HG02840 (cell line): ENCODE results near the gene LYSMD3.

Source experiments
- ATAC-seq: cut with Tn5 transposase; IDR thresholded peaks from one replicate; pipeline ENCODE4 v1.9.1; 2021; ENCODE audit warnings: mild to moderate bottlenecking, moderate library complexity, moderate number of reproducible peaks; ENCODE audit not compliant: unreplicated experiment, low FRiP score

The LYSMD3 gene

DNA sequence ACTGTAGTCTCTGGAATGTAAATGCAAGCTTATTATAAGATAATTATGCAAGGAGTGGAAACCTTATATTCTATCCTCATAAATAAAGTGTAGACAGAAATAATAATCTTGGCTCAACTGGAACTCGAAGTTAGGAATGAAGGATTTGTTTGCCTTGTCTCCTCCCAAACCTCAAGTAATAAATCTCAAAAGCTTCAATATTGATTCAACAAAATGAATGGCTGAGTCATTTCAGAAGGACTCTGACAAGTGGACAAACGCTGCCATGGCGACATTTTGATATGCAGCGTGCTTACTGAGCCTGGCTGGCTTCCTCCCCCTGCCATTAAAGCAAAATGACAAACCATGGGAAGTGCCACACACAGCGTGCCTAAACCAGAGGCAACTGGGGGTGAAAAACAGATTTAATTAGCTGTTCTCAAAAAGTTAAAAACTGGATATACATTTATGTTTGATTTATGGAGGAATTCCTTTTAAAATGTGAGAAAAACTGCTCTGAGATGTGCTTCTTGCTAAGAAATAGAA is 18.7 kb upstream of the LYSMD3 start:
- ATAC-seq = no peak

DNA sequence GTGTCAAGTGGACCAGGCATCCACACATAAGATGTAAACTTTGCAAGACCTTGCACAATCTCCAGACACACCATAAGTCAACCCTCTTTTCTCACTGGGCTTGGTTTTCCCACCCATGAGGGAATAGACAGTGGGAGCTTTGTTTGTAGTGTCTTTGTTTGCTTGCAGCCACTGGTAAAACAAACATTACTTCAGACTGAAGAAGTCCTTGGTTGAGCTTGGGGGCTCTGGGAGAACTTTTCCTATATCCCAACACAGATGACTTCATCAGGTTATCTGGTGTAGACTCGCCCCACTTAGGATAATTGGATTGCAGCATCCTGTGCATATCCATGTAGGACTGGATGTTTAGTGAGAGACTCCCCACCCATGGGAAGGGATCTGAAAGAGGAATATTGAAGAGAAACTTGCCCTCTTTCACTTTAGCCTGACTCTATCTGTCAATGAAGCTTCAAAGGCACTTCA is 17.7 kb upstream of the LYSMD3 start:
- ATAC-seq = no peak

DNA sequence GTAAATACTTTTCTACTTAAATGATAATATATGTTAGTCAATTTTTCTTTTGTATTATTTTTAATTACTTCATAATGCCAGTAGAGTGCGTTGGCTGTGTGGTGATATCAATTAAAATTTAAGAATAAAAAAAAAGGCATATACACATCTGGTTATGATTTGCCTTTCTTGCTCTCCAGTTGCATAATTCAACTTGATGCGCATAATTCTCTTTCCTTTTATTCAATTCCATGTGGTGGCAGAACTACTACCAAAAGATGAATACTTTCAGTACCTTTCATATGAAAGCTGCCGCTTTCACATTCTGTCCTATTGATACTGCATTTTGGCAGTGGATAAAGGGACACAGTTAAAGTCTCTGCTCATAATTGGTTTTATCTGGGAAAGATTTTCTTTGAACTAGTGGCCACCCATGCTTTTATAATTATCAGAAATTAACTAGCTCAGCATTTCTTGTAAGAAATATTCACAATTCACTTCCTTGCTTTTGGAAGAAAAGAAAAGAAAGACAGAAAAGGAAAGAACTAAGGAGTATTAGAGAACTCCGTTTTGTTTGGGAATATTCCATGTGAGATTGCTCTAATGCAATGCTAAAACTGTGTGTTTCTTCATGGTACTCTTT is 16.9 kb upstream of the LYSMD3 start:
- no peak for ATAC-seq

GRCh38 chr5:90545511-90545910 is 16.1 kb upstream of the LYSMD3 start:
- ATAC-seq = no peak

GRCh38 chr5:90542827-90543519 is 13.6 kb upstream of the LYSMD3 start:
- no peak for ATAC-seq

GRCh38 chr5:90534922-90535321 is 5.5 kb upstream of the LYSMD3 start:
- no peak for ATAC-seq

- no peak for ATAC-seq
Measured at GRCh38 chr5:90533794-90534193, 4.4 kb upstream of the LYSMD3 start.

DNA sequence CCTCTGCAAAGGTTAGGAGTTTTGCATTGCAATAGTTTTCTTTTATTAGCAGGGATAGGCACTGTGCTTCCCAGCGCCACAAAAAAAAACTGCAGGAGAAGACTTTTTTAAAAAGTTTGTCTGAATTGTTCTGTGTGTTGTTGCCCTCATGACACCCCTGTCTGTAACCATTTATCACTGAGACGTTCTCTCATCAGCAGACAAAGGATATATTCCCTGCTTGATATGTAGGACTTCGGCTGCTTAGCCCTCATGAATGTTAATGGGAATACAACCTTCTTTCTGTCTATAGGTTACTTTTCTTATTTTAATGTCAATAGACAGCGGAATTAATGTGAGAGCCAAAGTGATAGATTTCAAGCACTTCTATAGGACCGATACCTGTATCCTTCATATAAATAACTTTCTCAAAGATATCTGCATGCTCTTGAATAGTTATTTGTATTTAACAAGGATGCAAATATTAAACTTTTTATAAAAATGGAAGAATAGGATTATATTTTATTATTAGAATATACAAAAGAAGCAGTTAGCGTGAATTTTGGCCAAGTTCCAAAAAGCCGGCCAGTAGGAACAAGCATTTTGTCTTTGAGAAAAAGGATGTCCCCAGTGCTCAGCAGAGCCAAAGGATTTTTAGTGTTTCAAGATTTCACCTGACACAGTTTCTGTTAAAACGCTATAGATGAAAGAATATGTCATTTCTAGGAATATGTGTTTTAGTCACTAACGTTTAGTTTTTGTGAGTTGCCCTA is 1.5 kb upstream of the LYSMD3 start:
- no peak for ATAC-seq

DNA sequence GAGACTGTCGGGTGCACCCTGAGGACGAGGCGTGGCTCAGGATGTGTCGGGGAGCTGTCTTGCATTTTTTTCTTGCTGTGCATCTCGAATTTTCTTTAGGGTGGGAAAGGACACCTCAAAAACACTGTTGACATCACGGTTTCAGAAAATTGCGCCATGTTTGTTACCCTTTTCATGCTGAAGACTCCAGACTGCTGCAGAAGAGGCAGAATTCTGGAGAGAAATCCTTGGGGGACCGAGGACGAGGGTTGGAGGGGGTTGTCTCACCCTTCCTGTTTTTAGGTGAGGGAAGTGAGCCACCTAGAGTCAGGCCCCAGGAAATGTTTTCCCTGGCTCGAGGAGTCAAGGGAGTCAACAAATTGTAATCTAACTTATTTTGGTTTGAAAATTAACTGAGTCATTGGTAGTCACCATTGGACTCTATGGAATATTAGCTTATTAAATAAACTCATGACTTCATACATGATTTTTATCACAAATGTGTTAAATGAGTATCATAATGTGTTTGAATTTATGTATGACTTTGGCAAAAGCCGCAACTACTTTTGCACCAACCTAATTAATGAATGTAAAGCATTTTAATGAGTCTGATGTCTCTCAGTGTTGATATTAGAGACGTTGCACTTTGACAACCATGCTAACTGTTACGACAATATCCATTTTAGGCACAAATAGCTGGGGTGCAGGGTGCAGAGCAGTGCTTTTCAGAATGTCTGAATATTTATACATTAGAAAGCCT is 724 bp upstream of the LYSMD3 start:
- peak; percentile 41 for ATAC-seq

DNA sequence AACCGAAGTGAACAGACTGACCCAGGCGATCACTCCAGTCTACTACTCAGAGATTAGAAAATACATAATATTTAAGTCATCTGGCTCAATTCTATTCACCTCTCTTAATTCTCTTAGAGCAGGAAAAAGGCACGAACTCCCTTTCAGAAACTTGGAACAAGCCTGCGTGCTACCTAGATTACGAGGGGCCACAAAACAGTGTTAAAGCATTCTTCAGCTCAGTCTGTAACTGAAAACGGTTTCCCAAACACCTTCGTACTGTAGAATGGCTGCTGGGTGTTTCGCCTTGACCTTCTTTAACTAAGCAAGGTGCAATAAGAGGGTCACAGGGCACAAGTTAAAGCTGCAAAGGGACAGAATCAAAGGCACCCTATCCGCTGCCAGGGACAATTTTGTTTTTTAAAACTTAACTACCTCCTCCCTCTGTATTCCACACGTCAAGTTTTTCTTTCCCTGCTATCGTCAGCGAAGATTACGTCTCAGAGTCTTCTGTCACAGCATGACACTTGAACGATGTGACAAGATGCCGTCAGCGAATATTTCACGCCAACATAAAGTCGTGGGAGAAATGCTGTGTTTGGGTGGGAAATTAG is 687 bp downstream of the LYSMD3 start:
- peak; percentile 4 for ATAC-seq

GRCh38 chr5:90519081-90519480 is 10.3 kb downstream of the LYSMD3 start:
- no peak for ATAC-seq

DNA sequence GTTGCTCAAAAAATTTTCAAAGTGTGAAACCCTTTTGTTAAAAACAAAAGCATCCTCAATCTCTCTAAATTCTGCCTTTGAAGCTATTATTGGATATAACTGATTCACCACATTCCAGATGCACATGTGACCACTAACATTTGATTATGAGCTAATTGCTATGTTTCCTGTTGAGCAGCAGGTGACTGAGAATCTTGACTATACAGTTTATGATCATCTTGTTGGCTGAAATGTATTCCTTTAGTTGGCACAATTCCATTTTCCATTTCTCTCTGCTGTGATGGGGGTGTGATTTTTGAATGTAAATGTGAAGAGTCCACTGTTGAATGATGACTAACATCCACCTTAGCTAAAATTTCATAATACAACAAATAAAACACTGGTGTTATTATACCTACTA is 10.7 kb downstream of the LYSMD3 start:
- no peak for ATAC-seq

- ATAC-seq = no peak
Measured at GRCh38 chr5:90514520-90514919, 14.9 kb downstream of the LYSMD3 start.

DNA sequence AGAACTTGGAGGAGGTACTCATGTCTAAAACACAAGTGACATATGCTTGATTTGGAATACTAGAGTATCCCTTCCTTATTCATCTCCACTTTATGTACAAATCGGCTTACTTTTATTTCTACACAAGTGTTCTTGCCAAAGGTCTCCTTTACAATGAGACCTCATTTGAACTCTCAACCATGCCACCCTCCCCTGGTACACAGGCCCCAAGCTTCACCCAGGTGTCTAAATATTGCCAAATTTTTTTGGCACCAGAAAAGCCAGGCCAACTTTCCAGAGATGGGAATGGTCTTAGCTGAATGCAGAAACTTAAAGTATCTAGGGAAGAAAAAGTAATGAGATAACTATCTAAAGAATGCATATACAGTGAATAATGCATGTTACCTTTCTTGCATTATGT is 18.9 kb downstream of the LYSMD3 start:
- no peak for ATAC-seq

- ATAC-seq = no peak
Measured at GRCh38 chr5:90506221-90506620, 23.2 kb downstream of the LYSMD3 start.

GRCh38 chr5:90504743-90505142 is 24.6 kb downstream of the LYSMD3 start:
- no peak for ATAC-seq

DNA sequence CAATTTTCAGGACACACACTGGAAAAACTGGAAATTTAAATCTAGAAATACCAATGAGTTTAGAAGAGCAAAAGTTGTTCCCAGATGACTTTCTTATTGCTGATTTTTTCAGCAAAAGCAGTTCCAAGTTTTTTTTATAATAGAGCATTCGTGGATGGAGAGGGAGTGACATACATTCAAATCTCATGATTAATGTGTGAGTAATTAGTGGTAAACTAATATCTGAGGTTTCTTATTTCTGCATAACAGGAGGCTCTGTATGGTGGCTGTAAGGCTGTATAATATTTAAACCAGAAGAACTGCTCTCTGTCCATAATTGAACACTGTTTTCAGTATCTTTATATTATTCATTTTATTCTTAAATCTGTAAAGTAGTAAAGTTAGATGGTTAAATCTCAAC is 25.8 kb downstream of the LYSMD3 start:
- ATAC-seq = no peak

DNA sequence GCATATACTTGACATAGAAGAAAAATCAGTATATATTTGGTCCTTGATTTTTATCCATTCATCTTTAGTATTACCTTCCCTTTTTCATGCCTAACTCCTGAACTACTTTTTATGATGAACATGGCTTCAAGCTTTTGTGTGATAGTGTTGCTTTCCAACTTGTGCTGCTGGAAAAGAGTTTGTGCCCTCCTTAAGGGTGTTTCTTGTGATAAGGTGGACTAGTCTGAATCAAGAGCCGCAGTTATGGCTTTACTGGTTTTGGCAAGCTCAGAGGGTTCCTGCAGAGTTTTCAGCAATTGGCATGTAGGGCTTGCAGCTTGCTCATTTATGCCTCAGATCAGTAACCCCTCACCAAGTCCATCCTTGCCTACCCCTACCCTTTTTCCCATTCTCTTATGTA is 34.2 kb downstream of the LYSMD3 start:
- no peak for ATAC-seq

DNA sequence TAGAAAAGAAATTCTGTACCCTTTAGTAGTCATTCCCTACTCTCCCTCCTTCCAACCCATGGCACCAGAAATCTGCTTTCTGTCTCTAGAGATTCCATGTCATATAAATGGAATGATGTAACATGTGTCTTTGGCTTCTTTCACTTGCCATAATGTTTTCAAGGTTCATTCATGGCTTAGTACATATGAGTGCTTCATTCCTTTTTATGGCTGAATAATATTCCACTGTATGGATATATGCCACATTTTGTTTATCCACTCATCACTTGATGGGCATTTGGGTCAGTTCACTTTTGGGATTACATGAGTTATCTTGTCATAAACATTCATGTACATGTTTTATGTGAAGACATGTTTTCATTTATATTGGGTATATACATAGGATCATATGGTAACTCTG is 35.3 kb downstream of the LYSMD3 start:
- ATAC-seq = no peak

DNA sequence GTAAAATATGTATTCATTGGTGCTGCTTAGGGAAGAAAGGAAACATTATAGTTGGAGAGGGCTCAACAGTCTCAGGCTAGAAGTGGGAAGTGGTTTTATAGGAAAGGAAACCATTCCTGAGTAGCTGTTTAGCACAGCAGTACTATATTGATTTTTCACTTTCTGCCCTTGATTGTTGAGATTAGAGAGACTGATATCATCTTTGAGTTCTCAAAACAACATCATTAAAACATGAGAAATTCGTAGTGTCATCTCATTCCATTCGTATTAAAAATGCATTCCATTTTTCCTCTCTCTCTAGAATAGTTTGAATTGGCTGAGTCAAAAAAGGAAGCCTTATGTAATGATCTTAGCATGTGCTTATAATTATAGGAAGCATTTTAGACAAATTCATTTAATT is 40.6 kb downstream of the LYSMD3 start:
- ATAC-seq = no peak
